CD1c-positive myeloid dendritic cell (primary cell): ENCODE measurements around the gene RFX7.

Source experiments
- DNase-seq: peaks from one replicate; pipeline ENCODE4 v3.0.0-alpha.2; 2016; ENCODE audit errors: extremely low spot score

RFX7 gene

DNA sequence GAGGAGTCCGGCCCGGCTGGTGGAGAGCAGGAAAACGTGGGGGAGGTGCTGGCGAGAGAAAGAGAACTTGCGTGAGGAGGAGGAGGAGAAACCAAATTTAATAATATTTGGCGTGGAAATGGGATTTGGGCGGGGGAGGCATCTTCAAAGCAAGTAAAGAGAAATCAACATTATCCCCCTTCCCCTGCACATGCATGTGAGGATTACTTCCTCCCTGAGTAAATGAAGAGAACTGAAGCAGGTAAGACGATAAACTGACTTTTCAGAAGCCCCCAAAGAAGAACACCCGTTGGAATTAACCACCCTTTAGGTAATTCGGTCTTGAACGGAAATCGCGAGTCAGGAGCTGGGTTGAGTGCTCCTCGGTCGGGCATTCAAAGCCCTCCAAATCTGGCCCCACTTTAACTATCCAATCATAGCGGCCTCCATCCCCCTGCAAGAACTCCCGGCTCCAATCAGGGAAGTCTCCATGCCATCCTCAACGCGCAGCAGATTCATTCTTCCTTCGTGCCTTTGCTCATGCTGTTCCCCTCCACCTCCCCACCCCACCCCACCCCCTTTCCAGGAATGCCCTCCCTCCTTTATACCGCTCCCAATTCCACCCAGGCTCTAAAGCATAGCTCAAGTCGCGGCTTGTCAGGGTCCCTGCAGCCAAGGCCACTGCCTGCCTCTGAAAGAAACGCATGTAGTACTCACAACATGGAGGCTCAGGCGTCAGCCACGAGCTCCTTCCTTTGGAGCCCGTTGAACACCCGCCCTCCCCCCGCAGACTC is 545 bp upstream of the RFX7 start:
- peak; percentile 11 for DNase-seq

DNA sequence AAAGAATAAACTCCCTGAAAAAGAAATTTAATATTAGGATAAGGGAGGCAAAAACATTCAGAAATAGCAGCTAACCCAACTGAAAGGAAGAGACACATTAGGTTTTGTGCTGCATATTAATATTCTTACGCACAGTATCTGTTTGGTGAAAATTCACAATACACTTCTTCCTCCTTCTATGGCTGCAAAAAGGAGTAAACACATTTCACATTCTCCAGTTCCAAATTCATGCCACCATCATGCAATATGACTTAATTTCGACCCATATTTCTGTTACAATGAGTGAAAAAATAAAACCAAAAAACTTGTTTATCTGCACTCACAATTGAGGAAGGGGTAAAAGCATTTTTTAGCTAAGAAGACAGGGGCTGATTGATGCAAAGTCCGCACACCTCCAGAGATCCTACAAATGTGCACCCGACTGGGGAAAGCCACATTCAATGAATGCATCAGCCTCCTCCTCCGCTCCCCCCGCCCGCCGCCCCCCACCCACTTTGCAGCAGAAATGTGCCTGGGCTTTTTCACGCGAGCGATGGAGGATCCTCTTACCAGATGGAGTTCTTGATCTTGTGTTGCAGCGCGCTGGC is 1.0 kb downstream of the RFX7 start:
- no peak for DNase-seq

DNA sequence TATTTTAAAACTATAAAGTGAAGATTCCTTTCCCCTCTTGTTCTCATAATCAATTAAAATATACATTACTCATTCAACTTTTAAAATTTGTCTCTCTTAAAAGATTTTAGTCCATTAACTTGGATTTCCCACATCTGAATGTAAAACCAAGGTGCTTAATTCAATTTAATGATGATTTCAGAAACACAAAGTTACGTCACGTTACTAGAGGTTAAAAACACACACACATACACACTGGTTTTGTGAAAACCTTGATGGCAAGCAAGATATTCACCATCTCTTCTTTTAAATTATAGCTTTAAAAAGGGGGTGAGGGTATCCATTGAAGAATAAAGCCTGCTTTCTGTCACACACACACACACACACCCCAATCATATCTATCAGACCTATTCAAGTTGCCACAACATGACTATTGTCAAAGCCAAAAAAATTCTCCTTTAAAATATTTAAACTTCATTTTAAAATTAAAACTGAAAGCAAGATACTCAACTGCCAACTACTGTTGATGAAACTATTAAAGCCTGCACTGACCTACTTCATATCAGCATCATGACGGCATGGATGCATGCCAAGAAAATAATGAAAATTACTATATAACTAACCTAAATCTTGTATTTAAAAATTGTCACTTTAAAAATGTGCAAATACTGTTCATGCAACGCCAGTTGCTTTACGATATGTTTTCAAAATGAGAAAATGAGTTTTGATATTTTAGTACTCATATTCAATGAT is 2.1 kb downstream of the RFX7 start:
- no peak for DNase-seq

DNA sequence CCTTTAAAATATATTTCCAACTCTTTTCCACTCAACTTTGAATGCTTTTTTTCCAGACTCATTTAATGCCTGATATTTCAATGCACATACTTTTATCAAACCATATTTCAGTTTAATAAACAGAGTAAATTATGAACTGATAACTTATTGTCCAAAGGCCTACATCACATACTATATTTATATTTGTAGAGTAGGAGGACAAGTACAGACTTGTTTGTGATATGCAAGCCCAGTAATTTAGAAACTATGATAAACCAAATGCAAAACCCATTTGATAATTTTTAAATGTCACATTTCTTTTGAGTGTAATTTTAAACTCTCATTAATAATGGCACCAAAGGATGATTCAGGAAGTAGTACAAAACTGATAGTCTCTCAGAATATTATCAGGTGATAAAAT is 3.3 kb downstream of the RFX7 start:
- no peak for DNase-seq

DNA sequence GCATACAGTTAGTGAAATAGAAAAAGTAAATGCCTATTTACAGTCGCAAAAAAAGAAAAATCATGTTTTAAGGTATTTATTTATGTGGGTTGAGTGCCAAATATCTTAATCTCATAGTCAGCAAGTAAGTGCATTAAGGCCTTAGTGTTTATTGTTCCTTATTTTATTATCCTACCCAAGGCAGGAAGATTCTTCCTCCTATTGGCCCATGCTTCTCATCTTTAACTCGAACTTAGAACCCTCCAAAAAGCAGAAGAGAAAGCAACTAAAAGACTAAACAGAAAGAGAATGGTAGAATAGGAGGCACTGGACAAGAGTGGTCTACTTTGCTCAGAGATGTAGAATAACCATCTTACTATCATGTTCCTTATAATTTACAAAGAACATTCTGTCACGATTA is 7.5 kb downstream of the RFX7 start:
- DNase-seq, result no peak

DNA sequence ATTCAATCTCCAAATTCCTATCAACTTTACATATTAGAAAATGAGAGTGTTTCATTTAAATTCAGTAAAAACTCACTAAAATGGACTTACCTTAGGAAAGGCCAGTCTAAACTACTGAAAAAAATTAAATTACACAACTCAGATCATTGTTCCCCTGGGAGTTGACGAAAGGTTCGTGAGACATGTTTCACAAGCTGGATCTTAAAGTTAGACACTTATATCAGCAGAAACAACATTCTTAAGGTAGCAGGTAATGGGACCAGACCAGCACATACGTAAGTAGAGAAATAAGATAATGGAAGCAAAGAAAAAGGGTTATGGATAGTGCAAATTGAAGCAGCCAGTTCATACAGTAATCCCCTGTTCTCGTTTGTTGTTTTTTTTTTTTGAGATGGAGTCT is 8.9 kb downstream of the RFX7 start:
- no peak for DNase-seq

DNA sequence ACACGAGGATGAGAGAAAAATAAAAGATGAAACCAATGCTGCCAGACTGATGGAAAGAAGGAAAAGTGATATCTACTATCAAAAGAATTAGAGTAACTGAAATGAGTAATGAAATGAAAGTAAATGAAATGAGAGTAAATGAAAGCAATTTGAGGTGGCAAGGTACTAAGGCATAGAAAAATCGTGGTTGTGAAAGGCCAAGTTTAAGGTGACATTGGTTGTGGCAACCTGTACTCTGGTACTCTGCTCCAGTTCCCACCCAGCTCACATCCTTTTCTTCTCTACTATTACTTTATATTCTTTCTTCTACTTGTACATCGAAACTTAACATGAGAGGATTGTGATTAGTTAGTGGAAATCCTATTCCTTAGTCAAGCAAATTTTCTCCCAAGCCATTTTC is 10.1 kb downstream of the RFX7 start:
- DNase-seq, result no peak

DNA sequence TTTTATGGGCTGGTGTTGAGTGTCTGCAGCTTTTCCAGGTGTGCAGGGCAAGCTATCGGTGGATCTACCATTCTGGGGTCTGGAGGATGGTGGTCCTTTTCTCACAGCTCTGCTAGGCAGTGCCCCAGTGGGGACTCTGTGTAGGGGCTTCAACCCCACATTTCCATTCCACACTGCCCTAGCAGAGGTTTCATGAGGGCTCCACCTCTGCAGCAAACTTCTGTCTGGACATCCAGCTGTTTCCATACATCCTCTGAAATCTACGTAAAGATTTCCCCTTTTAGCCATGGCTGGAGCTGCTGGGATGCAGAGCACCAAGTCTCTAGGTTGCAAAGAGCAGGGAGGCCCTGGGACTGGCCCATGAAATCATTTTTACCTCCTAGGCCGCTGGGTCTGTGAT is 11.6 kb downstream of the RFX7 start:
- DNase-seq, result no peak

DNA sequence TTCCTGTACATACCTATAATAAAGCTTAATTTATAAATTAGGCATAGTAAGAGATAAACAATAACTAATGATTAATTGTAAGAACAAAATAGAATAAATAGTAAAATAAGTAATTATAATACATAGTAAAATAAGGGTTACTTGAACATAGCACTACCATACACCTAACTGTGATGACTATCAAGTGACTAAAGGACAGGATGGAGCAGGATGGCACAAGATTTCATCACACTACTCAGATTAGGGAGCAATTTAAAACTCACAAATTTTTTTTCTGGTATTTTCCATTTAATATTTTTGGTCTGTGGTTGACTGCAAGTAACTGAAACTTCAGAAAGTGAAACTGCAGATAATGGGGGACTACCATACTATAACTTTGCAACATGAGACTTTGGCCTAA is 14.8 kb downstream of the RFX7 start:
- DNase-seq, result no peak

DNA sequence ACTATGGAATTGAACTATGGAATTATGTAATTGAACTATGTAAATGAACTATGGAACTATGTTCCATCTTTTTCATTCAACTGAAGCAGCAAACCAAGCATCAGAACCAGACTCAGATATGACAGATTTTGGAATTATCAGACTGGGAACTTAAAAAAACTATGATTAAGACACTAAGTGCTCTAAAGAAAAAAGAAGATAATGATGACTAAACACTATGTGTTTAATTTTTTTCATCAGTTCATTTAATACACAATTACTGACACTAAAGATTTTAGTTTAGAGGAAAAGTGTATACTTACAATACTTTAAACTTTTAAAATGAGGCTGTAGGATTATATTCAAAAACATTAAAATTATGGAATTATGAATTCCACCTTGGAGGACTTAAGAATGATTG is 15.3 kb downstream of the RFX7 start:
- no peak for DNase-seq

DNA sequence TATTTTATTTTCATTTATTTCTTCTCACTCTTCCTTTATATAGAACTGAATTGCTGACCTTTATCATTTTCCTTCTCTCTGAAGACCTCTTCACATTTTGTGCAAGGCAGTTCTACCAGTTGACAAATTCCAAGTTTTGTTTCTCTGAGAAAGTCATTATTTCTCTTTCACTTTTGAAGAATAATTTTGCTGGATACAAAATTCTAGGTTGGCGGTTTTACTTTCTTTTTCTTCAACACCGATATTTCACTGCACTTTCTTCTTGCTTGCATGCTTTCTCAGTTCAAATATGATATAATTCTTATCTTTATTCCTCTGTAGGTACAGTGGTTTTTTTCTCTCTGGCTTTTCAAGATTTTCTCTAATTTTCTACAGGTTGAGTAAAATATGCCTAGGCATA is 15.9 kb downstream of the RFX7 start:
- no peak for DNase-seq

DNA sequence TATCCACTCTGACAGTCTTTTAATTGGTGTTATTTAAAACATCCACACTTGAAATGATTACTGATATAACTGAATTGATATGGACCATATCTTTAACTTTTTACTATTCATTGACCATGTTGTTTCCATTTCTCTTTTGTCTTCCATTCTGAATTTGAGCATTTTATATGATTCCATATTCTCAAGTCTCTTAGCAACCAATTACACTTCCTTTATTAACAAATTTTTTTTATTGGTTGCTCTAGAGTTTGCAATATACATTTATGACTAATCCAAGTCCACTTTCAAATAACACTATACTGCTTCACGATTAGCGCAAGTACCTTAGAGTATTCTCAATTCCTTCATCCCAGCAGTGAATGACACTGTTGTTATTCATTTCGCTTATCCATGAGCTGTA is 16.4 kb downstream of the RFX7 start:
- no peak for DNase-seq

DNA sequence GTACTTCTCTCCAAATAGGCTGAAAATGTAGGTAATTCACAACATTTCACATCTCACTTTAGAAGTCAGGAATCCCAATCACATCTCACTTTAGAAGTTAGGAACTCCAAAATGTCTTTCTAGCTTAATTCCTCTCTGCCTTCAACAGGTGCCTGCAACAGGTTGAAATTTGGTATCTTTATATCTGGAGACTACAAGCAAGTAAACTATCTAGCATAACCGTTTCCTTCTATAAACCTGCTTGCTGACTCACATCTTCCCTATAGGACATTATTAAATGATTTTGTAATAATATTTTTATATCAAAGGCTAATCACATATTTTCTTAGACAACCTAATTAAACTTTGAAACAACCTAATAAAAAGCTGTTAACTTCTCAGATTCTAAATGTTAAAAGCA is 18.2 kb downstream of the RFX7 start:
- DNase-seq, result no peak

DNA sequence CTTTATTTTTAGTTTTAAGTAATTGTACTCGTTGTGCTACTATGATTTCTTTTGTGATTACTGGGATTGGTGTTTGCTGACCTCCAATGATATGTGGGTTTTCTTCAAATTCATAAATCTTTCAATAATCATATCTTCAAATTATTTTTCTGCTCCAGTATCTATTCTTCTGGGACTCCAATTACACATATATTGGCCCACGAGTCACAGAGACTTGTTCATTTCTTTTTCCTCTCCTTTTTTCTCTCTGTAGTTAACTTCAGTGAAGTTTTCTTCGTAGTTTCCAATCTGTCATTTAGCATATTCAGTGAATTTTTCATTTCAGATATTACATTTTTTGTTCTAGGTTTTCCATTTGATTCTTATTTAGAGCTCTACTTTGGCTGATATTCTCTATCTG is 21.4 kb downstream of the RFX7 start:
- no peak for DNase-seq

DNA sequence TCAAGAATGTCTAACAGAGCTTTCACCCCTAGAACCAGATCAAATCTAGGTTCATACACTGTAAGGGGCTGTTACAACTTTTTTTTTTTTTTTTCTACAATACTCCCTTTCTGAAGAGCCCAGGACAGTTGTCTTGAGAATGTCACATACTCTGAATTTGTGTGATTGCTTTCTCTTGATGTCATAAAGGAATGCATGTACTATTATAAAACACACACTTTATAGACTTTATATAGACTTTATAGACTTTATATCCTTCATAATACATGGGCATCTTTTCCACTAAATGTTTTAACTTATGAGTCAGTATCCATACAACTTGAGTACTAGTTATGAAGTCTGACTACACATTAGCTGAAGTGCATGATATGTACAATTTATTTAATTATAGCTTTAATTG is 26.3 kb downstream of the RFX7 start:
- no peak for DNase-seq

DNA sequence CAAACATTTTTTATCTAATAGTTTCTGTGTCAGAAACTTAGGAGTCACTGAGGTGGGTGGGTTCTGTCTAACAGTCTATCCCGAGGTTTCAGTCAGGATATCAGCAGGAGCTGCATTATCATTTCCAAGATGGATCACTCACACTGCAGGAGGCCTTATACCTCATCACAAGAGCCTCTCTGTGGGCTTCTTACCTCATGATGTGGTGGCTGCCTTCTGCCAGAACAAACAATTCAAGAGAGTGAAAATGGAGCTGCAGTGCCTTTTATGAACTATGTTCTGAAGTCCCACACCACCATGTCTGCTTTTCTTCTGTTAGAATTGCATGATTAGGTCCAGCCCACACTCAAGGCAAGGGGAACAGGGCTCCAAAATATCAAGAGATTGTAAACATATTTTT is 27.9 kb downstream of the RFX7 start:
- DNase-seq, result no peak

DNA sequence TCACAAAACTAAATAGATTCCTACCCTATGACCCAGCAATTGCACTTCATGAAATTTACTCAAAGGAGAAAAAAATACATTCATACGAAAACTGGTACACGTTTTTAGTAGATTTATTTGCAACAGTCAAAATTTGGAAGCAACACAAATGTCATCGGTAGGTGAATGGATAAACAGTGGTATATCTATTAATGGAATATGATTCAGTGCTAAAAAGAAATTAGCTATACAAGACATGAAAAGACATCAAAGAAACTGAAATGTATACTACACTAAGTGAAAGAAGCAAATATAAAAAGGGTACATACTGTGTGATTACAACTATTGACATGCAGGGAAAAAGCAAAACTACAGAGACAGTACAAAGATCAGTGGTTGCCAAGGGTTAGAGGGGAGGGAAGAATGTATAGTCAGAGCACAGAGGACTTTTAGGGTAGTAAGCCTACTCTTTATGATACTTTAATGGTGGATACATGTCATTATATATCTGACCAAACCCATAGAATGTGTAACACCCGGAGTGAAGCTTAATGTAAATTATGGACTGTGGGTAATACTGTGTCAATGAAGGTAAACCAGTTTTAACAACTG is 31.6 kb downstream of the RFX7 start:
- DNase-seq, result no peak

DNA sequence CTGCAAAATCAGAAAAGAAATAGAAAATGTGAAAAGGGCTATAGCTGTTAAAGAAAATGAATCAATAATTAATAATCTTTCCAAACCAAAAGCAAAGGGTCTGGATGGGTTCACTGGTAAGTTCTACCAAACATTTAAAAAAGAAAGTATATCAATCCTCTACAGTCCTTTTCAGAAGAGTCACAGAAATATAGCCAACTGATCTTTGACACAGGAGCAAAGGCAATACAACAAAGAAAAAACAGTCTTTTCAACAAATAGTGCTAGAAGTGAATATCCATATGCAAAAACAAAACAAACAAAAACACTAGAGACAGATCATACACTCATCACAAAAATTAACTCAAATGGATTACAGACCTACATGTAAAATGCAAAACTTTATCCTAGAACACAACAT is 32.6 kb downstream of the RFX7 start:
- no peak for DNase-seq

DNA sequence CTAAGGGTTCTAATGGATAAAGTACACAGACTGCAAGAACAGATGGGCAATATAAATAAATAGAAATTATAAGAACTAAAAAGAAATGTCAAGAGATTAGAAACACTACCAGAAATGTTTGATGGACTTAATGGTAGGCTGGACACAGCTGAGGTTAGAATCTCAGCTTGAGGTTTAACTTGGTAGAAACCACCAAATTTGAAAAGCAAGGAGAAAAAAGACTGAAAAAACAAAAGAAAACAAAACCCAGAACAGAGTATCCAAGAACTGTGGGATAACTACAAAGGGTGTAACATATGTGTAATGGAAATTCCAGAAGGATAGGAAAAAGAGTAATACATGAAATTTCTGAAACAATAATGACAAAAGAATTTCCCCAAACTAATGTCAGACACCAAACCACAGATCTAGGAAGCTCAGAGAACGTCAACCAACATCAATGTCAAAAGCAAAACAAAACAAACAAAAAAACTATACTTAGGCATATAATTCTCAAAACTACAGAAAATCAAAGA is 35.0 kb downstream of the RFX7 start:
- no peak for DNase-seq

DNA sequence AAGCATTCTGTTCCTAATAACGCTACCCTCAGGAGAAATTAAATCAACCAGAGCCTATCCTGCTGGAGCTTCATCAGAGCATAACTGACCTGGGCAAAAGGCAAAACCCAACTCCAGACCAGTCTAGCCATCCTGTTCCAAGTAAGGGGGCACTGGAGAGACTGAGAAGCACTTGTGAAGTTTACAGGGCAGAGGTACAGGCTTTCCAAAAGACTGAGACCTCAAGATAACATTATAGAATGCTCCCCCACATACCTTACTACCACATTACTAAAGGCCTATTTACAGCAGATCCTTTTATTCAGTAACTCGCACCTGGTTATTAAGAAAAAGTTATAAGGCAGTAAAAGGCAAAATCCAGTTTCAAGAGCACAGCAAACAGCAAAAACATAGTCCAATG is 35.5 kb downstream of the RFX7 start:
- no peak for DNase-seq

DNA sequence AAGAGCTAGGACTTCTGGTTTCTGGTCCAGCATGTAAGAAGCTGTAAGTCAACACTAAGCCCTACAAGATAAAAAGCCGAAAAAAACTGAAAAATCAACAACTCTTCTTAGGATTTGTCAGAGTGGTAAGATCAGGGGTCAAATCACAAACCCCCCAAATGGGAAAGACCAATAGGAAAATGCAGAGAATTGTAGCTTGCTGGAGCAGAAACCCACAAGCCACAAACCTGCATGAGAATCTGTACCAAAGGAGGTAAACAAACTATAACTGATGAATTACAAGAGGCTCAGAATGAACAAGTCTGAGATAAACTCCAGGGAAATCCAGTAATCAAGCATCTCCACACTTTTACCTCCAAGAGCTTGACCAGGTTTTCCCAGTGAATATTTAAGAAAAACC is 36.0 kb downstream of the RFX7 start:
- no peak for DNase-seq

DNA sequence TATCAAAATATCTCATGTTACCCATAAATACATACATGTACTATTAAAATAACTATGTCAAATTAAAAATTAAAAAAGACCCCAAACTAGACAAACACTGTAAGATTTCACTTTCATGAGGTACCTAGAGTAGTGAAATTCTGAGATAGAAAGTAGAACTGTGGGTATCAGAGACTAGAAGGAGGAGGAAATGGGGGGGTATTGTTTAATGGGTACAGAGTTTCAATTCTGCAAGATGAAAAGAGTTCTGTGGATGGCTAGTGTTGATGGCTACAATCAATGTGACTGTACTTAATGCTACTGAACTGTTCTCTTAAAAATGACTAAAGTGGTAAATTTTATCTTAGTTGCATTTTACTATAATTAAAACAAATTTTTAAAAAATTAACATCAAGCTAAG is 36.6 kb downstream of the RFX7 start:
- no peak for DNase-seq
